Cardiac fibroblast (primary cell): ENCODE results near the gene SLC39A11.

Experiments used
- DNase-seq, 2 donors: peaks; one replicate each; pipeline versions ENCODE4 v3.0.0 to v3.0.0-alpha.2; 2010; ENCODE audit warnings: low read depth in 2 of 2
- H3K4me3 ChIP-seq, 2 donors: replicated peaks in 1 of 2; 1 replicate in 1 of 2; 2 replicates in 1 of 2; pipeline ENCODE4 v1.5.1; 2011; ENCODE audit warnings: low read depth in 2 of 2, low read length in 2 of 2, mild to moderate bottlenecking in 2 of 2, moderate library complexity in 1 of 2
- TF ChIP-seq, protein P1 (sequence below): IDR thresholded peaks from one replicate; pipeline ENCODE4 v1.5.1; 2011; ENCODE audit warnings: low read depth, mild to moderate bottlenecking, low read length, inconsistent platforms

The SLC39A11 gene

DNA sequence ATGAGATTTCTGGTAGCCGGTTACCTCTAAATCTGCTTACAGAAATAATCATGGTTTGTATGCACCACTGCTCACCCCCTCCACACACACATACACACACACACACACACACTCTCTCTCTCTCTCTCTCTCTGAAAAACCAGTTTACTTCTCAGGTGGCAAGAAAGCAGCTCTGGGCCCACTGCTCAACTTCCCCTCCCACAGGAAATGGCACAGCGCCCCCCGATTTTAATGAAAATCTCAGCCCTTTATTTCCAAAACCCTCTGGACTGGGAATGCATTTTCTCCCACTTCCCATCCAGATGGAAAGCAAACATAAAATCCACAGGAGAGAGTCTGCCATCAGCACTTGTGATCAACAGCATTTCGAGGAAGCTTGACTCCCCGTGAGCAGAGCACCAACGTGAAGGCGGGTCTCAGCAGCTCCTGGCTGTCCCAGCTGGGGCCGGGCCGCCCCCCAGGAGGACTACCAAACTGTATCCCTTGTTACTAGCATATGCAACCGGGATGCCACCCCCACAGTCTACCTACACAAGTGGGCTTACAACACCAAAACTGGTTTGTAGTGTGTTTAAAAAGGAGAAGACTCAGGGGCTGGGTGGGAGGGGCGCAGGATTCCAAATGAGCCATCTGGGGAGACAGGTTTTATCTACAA is 121.1 kb downstream of the SLC39A11 start:
- no peak overlapping the region for H3K4me3 ChIP-seq
- TF ChIP-seq, protein P1, sequence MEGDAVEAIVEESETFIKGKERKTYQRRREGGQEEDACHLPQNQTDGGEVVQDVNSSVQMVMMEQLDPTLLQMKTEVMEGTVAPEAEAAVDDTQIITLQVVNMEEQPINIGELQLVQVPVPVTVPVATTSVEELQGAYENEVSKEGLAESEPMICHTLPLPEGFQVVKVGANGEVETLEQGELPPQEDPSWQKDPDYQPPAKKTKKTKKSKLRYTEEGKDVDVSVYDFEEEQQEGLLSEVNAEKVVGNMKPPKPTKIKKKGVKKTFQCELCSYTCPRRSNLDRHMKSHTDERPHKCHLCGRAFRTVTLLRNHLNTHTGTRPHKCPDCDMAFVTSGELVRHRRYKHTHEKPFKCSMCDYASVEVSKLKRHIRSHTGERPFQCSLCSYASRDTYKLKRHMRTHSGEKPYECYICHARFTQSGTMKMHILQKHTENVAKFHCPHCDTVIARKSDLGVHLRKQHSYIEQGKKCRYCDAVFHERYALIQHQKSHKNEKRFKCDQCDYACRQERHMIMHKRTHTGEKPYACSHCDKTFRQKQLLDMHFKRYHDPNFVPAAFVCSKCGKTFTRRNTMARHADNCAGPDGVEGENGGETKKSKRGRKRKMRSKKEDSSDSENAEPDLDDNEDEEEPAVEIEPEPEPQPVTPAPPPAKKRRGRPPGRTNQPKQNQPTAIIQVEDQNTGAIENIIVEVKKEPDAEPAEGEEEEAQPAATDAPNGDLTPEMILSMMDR = no peak
- no peak for DNase-seq

DNA sequence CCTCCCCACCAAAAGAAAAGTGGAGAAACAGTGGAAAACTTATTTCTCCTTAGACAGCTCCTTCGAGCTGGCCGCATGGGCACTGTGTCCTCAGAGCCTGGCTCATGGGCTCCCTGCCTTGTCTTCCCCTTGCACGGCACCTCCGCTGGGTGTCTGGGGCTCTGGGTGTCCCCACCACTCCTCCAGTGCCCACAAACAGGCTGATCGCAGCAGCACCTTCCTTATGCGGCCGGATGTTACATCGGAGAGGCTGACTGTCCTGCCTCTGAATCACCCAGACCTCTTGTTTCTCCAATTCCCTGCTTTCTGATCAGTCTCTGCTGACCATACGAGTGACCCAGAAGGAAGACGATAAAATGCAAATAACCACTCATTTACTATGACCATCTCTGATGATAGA is 121.7 kb downstream of the SLC39A11 start:
- TF ChIP-seq, protein P1 = no peak
- H3K4me3 ChIP-seq = no peak overlapping the region
- DNase-seq = no peak

DNA sequence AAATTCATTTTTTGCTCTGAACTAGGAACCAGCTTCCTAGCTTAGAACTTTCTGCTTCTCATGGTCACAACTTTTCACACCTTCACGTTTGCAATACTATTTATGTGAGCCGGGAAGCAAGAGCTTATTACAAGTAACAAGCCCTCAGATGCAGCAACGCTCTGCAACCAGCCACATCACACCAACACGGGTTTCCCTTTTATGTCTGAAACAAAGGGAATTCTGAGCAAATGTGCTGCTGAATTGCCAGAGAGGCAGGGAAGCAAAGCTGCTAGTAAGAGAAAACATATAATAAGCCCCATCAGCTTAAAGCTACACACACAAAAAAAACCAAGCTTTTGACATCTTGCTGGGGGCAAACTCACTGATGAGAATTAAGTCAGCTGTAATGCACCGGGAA is 122.2 kb downstream of the SLC39A11 start:
- DNase-seq = no peak
- H3K4me3 ChIP-seq = no peak overlapping the region
- TF ChIP-seq, protein P1 = no peak

DNA sequence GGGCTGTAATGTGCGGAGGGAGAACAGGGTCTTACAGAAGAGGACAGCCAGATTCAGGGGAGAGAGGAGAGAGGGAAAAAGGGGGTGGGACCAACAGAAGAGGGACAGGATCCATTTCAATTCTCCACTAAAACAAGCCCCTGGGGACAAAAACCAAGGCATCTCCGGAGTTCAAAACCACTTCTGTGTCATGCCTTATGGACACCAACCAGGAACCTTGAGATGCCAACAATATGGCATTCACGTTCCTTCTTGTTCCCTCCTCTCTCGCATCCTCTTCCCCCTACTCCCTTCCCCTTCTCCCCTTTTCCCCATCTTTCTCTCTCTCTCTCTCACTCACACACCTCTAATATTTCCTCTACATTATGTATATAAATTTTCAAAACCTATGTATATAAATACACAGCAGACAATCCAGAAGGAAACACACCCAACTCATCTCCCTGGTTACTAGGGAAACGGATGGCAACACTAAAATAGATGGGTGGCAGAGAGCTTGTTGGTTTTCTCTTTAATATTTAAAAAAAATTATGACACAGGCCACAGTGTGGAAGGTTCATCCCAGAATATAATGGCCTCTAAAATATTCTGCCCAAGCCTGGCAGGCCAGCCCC is 123.1 kb downstream of the SLC39A11 start:
- TF ChIP-seq, protein P1 = no peak
- DNase-seq = no peak
- H3K4me3 ChIP-seq = no peak overlapping the region

DNA sequence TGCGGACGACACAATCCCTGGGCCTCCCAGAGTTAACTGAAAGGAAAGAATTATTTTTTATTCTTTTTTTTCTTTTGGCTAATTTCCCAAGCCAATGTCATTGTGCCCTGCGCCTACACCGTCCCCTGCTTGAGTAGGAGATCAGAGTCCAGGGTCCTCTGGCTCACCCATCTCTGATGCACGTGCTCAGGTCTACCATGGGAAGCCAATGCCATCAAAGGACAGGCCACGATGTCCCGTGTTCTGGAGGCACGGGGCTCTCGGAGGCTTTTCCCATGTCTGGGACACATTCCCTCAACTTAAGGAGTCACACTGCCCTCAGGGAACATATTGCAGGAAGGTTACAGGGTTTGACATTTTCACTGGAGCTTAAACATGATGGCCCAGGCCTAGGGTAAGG is 123.7 kb downstream of the SLC39A11 start:
- TF ChIP-seq, protein P1 = no peak
- no peak for DNase-seq
- H3K4me3 ChIP-seq = no peak overlapping the region

DNA sequence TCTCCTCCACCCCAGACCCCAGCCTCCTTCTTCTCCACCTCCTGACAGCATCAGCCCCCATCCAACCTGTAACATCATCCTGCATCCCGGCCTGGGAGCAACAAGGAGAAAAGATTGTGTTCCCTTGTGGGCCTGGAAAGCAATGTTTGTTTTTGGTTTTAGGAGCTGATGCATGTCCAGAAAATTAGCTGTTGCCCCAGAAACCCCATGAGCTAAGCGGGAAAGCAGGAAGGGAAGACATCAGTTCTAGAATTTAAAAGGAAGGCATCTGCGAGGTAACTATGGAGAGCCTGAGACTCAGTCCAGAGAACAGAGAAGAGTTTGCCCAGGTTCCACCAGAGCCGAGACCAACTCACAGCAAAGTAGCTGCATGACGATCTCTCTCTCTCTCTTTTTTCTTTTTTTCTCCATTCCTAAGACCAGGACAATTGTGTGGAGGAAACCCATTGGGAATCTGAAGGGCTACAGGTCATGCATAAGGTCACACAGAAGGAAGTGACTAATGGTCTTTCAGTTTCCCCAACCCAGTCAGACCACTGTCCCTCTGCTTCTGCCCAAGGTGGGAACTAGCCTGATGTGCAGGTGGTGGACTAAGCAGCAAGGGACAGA is 124.4 kb downstream of the SLC39A11 start:
- DNase-seq = peak in 1 of 2 donors; percentile 33
- no peak overlapping the region for H3K4me3 ChIP-seq
- TF ChIP-seq, protein P1 = no peak
